GM19043 (cell line): ENCODE results near the gene ZCCHC10.
"Not testable (repeated sequence)": the region's sequence is repeated elsewhere in the genome, so short reads cannot be mapped to it uniquely, and the experiment has no call there.

Source experiments
- ATAC-seq: cut with Tn5 transposase; IDR thresholded peaks from one replicate; pipeline ENCODE4 v1.9.1; 2021; ENCODE audit warnings: low read depth; ENCODE audit not compliant: unreplicated experiment

The ZCCHC10 gene

GRCh38 chr5:133046560-133046959 is 20.2 kb upstream of the ZCCHC10 start:
- ATAC-seq = not testable (repeated sequence)

DNA sequence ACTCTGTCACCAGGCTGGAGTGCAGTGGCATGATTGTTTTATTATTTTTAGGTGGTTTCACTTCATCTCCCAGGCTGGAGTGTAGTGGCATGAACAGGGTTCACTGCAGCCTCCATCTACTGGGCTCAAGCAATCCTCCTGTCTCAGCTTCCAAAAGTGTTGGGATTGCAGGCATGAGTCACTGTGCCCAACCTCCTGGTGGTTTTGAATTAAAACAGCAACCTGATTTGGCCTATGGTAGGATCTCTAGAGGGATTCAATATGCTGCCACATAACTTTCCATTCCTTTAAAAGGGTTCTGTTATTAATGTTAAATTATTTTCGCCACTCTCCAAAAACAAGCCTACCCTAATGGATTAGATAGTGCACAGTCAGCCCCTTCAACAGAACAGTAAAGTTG is 15.6 kb upstream of the ZCCHC10 start:
- ATAC-seq = no peak

DNA sequence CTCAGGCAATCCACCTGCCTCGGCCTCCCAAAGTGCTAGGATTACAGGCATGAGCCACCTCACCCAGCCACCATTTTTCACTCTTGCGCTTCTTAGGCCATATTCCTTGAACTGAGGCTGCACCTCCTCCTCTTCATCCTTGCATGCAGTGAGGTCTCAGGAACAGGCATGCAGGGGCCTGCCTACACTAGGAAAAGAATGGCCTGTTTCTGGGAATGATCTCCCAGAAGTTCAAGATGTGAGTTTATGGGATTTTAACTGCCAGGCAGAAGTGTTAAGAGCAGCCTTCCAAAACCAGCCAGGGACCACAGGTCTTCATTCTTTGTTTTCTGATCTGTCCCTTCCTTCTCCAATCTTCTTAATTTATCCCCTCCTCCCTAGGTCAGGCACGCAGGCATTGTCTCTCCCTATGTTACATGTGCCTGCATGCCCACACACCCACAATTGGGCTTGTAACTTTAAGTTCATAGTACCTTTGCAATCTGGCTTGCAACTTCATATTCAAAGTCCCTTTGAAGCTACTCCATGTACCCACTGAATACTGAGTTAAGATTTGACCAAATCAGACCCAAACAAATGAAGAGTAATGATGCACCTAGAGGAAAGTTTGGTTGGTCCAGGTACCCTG is 14.9 kb upstream of the ZCCHC10 start:
- ATAC-seq = no peak

GRCh38 chr5:133036677-133037076 is 10.3 kb upstream of the ZCCHC10 start:
- ATAC-seq = not testable (repeated sequence)

DNA sequence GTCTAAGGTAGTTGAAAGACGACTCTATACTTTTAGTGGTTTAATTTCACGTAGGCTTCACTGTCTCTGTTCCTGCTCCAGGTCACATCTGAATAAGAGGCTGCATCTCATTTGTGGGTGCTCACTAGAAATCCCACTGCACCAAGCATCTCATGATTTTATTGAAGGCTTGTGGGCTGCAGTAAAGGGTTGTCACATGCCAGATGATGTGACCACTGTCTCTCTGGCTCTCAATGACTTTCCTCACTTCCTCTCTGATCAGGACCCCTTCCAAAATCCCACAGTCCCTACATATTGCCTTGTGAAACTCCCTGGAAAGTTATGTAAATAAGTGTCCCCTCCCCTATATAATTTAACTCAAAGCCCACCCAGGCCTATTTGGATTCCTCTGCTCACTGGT is 8.9 kb upstream of the ZCCHC10 start:
- ATAC-seq = no peak

DNA sequence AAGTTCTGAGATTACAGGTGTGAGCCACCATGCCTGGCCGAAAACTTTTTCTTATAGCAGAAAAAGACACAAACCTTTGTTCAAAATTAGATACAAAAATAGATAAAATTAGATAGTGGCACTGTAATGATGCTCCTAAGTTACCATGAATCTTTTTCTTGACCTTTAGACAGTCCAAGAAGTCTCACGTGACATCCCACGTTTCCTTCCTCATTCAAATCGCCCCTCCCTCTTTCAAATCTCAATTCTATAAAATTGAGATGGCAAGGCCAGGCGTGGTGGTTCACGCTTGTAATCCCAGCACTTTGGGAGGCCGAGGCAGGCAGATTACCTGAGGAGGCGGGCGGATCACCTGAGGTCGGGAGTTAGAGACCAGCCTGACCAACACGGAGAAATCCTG is 7.7 kb upstream of the ZCCHC10 start:
- ATAC-seq = no peak

DNA sequence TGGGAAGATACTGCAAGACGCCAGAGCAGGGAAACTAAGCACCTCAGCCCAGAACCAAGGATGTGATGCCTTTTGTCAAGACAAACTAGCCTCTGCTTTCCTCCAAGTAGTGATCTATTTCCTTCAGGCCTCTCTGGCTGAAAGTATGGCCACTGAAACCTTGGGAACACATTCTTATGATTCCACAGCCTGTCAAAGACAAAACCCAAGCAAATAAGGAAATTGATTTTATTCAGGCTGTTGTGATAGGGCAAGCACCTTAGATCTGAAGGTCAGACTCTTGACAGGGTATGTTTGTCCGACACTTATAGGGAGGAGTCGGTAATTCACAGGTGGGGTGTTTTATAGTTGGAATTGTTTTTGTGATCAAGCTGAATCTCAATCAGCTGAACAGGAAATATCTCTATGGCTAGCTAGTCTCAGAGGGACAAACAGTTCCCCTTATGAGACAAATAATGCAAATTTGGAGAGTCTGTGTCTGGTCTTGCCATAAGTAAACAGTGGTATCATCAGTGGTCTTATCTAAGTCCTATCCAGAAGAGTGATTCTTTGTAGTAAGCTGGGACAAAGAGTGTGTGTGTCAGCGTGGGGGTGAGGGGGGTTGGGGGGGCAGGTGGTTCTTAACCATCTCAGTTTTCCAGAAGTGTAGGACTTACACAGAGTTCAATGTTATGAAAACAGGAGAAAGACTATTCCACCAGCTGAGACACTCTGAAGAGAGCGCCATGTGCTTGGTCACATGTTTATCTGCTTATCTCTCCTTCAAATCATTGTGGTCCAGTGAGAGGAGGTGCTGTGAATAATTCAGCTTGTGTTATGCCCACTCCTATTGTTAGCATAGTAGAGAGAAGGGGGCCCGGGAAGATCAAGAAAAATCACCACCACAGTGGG is 6.7 kb upstream of the ZCCHC10 start:
- ATAC-seq = peak; percentile 84

DNA sequence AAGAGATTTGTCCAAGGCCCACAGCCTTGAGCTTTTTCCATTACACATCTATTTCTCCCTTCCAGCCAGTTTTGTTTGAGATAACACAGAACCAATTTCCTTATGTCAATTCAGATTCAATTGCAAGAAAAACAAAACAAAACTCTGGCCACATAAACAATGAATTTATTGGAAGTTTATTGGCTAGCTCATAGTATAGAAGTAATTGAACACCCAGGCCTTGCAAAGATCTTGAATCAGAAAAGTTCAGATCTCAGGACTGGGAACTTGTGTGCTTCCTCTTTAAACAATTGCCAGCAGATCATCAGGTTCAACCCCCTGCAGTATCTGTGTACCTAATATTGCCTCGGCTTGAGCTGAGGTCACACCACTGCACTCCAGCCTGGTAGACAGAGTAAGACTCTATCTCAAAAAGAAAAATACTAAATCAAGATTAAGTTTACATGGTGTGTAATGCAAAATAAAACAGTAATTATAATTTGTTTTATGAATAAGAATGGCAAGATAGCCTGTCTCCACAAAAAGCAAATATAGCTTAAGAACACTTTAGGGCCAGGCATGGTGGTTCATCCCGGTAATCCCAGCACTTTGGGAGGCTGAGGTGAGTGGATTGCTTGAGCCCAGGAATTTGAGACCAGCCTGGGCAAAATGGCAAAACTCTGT is 4.1 kb upstream of the ZCCHC10 start:
- ATAC-seq = no peak

GRCh38 chr5:133029416-133029815 is 3.1 kb upstream of the ZCCHC10 start:
- no peak for ATAC-seq

GRCh38 chr5:133026664-133027153 is 360 bp upstream of the ZCCHC10 start:
- no peak for ATAC-seq

DNA sequence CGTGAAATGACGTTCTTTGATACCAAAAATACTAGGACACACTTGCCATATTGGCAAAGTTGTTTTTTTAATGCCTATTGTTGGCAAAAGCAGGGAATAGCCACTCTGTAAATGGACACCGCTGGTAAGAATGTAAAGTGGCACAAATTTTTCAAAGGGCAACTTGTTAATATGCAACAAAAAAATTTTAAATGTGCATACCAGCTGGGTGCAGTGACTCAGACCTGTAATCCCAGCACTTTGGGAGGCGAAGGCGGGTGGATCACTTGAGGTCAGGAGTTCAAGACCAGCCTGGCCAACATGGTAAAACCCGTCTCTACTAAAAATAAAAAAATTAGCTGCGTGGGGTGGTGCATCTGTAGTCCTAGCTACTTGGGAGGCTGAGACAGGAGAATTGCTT is 6.9 kb downstream of the ZCCHC10 start:
- ATAC-seq = not testable (repeated sequence)

GRCh38 chr5:133017964-133018363 is 8.4 kb downstream of the ZCCHC10 start:
- no peak for ATAC-seq

GRCh38 chr5:133015466-133015865 is 10.9 kb downstream of the ZCCHC10 start:
- no peak for ATAC-seq

- ATAC-seq = not testable (repeated sequence)
Measured at GRCh38 chr5:133008455-133008854, 17.9 kb downstream of the ZCCHC10 start.

DNA sequence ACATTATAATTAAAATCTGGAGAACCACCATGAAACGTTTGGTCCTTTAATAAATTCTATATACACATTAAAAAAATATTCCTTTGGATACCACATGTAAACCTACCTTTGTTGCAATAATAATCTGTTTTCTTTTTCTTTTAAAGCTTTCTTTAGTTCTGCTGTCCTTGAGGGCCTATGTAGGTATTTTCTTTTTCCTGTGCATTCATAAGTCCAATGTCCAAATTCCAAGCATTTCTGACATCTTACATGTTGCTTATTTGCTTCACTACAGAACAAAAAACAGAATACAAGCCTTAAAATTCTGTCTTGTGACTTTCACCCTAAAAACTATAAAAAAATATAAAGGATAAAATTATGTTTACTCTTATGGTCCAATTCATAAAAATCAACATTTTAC is 19.7 kb downstream of the ZCCHC10 start:
- no peak for ATAC-seq

DNA sequence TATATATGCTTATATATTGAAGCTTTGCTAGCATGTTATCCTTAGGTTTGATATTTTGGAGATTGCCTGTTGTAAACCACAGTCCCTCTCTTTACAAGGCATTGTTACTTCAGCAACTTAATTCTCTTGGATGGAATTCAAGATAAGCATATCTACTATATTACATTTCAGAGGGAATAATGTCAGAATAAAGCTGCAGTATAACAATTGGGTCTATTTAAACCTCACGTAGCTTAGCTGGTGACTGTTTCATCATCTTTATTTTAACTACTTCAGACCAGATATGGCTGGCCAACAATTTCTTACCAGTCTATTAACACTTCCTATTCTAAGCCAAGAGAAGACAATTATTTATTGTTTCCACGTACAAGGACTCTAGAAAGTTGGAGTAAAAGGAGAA is 27.1 kb downstream of the ZCCHC10 start:
- ATAC-seq = no peak

GRCh38 chr5:132998556-132998955 is 27.8 kb downstream of the ZCCHC10 start:
- no peak for ATAC-seq

GRCh38 chr5:132996307-132996706 is 30.0 kb downstream of the ZCCHC10 start:
- ATAC-seq = no peak

- ATAC-seq = no peak
Measured at GRCh38 chr5:132987531-132988408, 38.6 kb downstream of the ZCCHC10 start.

- not testable (repeated sequence) for ATAC-seq
Measured at GRCh38 chr5:132982971-132983370, 43.4 kb downstream of the ZCCHC10 start.
